DOHH2 (cell line): ENCODE data around the gene ROPN1B.

Source experiments
- EZH2phosphoT487 ChIP-seq: fragments of 200-600 bp; sonication (generic); IDR thresholded peaks from 2 replicates; pipeline ENCODE4 v1.6.1; 2017; ENCODE audit warnings: borderline replicate concordance, mild to moderate bottlenecking, antibody characterized with exemption, low read length, moderate library complexity, mixed read lengths
- TF ChIP-seq, protein P1 (sequence below): fragments of 200-600 bp; sonication (generic); IDR thresholded peaks from one replicate; pipeline ENCODE4 v1.5.1; 2014; ENCODE audit warnings: antibody characterized with exemption, mild to moderate bottlenecking, low read depth, low read length; ENCODE audit not compliant: poor library complexity, severe bottlenecking

DNA sequence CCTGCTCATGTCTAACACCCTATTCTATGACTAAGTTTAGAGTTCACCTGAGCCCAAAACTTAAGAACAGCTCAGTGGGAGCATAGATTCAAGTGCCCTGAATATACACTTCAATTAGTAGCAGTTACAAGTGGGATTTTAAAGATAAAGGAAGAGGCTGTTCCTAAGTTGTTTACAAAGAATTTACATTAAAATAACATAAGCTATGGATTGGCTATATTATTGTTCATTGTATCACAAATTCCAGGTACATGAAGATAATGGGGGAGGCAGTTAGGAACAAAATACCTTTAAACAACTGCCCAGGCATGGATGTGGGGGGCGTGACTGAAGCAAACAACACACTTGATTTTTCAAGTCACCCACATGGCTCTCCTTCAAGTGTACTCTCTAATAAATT, 52.7 kb downstream of the ROPN1B start:
- TF ChIP-seq, protein P1, sequence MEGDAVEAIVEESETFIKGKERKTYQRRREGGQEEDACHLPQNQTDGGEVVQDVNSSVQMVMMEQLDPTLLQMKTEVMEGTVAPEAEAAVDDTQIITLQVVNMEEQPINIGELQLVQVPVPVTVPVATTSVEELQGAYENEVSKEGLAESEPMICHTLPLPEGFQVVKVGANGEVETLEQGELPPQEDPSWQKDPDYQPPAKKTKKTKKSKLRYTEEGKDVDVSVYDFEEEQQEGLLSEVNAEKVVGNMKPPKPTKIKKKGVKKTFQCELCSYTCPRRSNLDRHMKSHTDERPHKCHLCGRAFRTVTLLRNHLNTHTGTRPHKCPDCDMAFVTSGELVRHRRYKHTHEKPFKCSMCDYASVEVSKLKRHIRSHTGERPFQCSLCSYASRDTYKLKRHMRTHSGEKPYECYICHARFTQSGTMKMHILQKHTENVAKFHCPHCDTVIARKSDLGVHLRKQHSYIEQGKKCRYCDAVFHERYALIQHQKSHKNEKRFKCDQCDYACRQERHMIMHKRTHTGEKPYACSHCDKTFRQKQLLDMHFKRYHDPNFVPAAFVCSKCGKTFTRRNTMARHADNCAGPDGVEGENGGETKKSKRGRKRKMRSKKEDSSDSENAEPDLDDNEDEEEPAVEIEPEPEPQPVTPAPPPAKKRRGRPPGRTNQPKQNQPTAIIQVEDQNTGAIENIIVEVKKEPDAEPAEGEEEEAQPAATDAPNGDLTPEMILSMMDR: no peak
- TF ChIP-seq EZH2phosphoT487: no peak
